ENCODE measurements around the gene BRD4. TPM values are rescaled to one million over a fixed set of nuclear protein-coding genes. Genes with fewer than 3 reads are reported as not detected.

Gene BRD4
- total RNA-seq, 1 donor from 2014 or later = 53.0 TPM

DNA sequence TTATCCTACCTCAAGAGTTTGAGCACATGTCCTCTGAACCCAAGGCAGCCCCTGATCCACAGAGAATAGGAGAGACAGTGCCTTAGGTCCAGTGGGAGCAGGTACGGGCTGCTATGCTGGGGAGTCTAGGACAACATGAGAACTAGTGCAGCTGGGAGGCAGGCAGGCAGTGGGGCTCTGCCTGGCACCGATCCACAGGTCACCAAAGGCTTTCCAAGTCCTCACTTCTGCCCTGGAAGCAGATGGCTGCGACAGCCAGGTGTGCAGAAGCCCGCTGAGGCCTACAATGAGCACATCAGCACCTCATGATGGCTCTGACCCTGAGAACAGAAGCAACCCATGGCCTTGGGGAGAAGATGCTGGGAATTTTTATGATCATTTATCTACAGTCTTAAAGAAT is 70.3 kb downstream of the BRD4 start:
- no peaks in the 10 kb centered on the region for H3K9me3 ChIP-seq
- peaks cover 0 to 64% of the 10 kb centered on the region in 2 donors for H3K36me3 ChIP-seq
- no peak for DNase-seq (ENCODE audit: extremely low spot score in 2 of 2)
- peaks cover 33% of the 10 kb centered on the region for H3K4me1 ChIP-seq
- H3K27ac ChIP-seq = no peak overlapping the region
- TF ChIP-seq POLR2AphosphoS5 (IDR thresholded peaks at IDR 0.05; ENCODE audit: insufficient read depth in 1 of 2, low read depth in 1 of 2) (no peak), POLR2A (IDR thresholded peaks at IDR 0.05) (no peak)
- TF ChIP-seq, protein P1, sequence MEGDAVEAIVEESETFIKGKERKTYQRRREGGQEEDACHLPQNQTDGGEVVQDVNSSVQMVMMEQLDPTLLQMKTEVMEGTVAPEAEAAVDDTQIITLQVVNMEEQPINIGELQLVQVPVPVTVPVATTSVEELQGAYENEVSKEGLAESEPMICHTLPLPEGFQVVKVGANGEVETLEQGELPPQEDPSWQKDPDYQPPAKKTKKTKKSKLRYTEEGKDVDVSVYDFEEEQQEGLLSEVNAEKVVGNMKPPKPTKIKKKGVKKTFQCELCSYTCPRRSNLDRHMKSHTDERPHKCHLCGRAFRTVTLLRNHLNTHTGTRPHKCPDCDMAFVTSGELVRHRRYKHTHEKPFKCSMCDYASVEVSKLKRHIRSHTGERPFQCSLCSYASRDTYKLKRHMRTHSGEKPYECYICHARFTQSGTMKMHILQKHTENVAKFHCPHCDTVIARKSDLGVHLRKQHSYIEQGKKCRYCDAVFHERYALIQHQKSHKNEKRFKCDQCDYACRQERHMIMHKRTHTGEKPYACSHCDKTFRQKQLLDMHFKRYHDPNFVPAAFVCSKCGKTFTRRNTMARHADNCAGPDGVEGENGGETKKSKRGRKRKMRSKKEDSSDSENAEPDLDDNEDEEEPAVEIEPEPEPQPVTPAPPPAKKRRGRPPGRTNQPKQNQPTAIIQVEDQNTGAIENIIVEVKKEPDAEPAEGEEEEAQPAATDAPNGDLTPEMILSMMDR (IDR thresholded peaks at IDR 0.05) = no peak
- H3K27me3 ChIP-seq = no peaks in the 10 kb centered on the region
- H3K4me3 ChIP-seq = no peak overlapping the region
- intact Hi-C loops (cut with DNase I) = loop anchor here (10.0 kb wide), 2 partner anchors 173 to 293 kb away; no protein-coding TSS in a partner anchor

DNA sequence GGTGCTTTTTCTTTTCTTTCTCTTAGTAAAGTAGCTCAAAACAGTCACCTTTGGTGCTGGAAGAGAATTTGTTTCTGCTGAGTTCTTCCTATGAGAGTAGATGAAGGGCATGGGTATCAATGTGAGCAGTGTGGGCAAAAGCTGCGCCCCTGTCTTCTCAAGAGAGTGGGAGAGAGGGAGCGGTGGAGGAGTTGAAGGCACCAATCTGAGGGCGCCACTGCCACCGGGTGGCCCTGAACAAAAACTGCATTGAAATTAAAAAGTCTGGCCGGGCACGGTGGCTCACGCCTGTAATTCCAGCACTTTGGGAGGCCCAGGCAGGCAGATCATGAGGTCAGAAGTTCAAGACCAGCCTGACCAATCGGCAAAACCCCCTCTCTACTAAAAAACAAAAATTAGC is 71.4 kb downstream of the BRD4 start:
- peaks cover 26% of the 10 kb centered on the region for H3K4me1 ChIP-seq
- intact Hi-C loops (cut with DNase I) = loop anchor here (10.0 kb wide), 2 partner anchors 174 to 294 kb away; no protein-coding TSS in a partner anchor
- H3K4me3 ChIP-seq = no peak overlapping the region
- no peaks in the 10 kb centered on the region for H3K27me3 ChIP-seq
- DNase-seq (ENCODE audit: extremely low spot score in 2 of 2) = no peak
- peaks cover 0 to 72% of the 10 kb centered on the region in 2 donors for H3K36me3 ChIP-seq
- no peaks in the 10 kb centered on the region for H3K9me3 ChIP-seq
- H3K27ac ChIP-seq = no peak overlapping the region
- TF ChIP-seq POLR2AphosphoS5 (IDR thresholded peaks at IDR 0.05; ENCODE audit: insufficient read depth in 1 of 2, low read depth in 1 of 2) = no peak
- TF ChIP-seq, protein P1 (IDR thresholded peaks at IDR 0.05) = no peak
- TF ChIP-seq POLR2A (IDR thresholded peaks at IDR 0.05) = no peak

DNA sequence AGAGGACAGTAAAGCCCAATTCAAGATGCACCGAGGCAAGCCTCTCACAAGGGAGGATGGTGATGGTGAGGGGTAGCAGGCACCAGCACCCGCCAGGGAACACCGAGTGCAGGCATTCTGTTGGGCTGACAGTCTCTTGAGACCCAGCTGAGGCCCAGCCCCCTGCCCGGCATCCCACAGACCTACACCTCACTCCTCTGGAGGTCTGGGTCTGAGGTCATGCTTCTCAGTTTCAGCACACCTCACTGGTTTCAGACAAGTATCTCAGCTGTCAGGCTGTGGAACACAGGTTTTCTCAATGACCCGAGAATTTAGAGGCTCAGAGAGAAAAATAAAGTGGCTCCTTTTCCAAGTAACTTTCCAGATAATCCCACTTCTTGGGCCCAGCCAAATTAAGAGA is 72.4 kb downstream of the BRD4 start:
- Histone ChIP-seq H3K4me1 (peaks cover 15% of the 10 kb centered on the region), H3K36me3 (peaks cover 0 to 76% of the 10 kb centered on the region in 2 donors), H3K27me3 (no peaks in the 10 kb centered on the region), H3K4me3 (no peak overlapping the region), H3K27ac (no peak overlapping the region), H3K9me3 (no peaks in the 10 kb centered on the region)
- TF ChIP-seq, protein P1 (IDR thresholded peaks at IDR 0.05) = no peak
- TF ChIP-seq POLR2AphosphoS5 (IDR thresholded peaks at IDR 0.05; ENCODE audit: insufficient read depth in 1 of 2, low read depth in 1 of 2) (no peak), POLR2A (IDR thresholded peaks at IDR 0.05) (no peak)
- intact Hi-C loops (cut with DNase I) = loop anchor here (10.0 kb wide), 2 partner anchors 175 to 295 kb away; no protein-coding TSS in a partner anchor
- DNase-seq (ENCODE audit: extremely low spot score in 2 of 2) = no peak

DNA sequence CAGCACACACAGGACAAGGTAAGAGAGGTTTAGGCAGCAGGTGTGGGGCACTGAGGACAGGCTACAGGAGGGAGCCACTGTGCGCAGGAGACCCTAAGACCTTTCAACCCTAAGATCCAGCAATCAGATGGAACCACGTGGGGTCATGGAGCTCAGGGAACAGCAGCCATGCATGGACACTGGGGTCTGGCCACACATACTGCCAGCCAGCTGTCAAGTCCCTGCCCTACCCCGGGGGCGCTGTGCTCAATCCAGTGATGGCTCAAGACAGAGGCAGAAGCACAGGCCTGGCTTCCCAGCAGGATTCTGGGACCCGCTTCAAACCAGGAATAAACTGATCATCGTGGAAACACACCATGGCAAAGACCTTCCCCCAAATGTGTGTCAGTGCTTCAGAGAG is 74.6 kb downstream of the BRD4 start:
- no peak for TF ChIP-seq POLR2AphosphoS5 (IDR thresholded peaks at IDR 0.05; ENCODE audit: insufficient read depth in 1 of 2, low read depth in 1 of 2)
- no peak for TF ChIP-seq POLR2A (IDR thresholded peaks at IDR 0.05)
- TF ChIP-seq, protein P1 (IDR thresholded peaks at IDR 0.05) = no peak
- Histone ChIP-seq H3K27ac (no peak overlapping the region), H3K4me1 (peaks cover 11% of the 10 kb centered on the region), H3K36me3 (peaks cover 5 to 76% of the 10 kb centered on the region in 2 donors), H3K27me3 (no peaks in the 10 kb centered on the region), H3K4me3 (no peak overlapping the region), H3K9me3 (no peaks in the 10 kb centered on the region)
- intact Hi-C loops (cut with DNase I) = no loop called here
- no peak for DNase-seq (ENCODE audit: extremely low spot score in 2 of 2)

DNA sequence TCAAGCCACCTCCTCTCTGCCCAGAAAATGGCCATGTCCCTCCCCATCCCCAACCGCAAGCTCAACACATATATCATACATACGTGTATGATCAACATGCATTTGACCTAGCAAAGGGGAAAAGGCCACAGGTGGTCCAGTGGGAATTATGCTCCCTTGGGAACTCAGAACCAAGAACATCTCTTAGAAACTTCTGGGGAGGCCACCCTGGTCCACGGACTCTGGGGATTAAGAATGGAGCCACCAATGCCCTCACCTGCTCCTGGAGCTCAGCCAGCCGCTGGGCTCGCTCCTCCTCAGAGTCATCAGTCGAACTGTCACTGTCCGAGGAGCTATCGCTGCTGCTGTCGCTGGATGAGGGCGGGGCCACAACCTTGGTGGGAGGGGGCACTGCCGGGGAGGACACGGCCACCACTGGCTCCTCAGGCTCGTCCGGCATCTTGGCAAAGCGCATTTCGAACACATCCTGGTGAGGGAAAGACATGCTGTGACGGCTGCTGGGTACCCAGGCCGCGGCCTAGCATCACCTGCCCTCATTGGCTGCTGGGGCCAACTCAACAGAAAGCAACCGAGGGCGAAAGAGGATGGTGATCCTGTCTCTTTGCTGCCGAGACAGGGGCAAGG is 75.5 kb downstream of the BRD4 start:
- intact Hi-C loops (cut with DNase I) = no loop called here
- Histone ChIP-seq H3K36me3 (peaks cover 5 to 81% of the 10 kb centered on the region in 2 donors), H3K27ac (no peak overlapping the region)

More for the DNA sequence above, 75.5 kb downstream of the BRD4 start:
- TF ChIP-seq, protein P1 (IDR thresholded peaks at IDR 0.05) = no peak
- TF ChIP-seq POLR2AphosphoS5 (IDR thresholded peaks at IDR 0.05; ENCODE audit: insufficient read depth in 1 of 2, low read depth in 1 of 2) = no peak
- TF ChIP-seq POLR2A (IDR thresholded peaks at IDR 0.05) = no peak
- H3K4me3 ChIP-seq = no peak overlapping the region
- H3K4me1 ChIP-seq = peaks cover 21% of the 10 kb centered on the region
- H3K27me3 ChIP-seq = no peaks in the 10 kb centered on the region
- H3K9me3 ChIP-seq = no peaks in the 10 kb centered on the region
- DNase-seq (ENCODE audit: extremely low spot score in 2 of 2) = no peak

Data from vagina (tissue), 2 donors.